Daoy (cell line): Measurements from ENCODE around the gene BCAR3. TPM values are rescaled to one million over a fixed set of nuclear protein-coding genes. Genes with fewer than 3 reads are reported as not detected.
"Not testable (repeated sequence)": the region's sequence is repeated elsewhere in the genome, so short reads cannot be mapped to it uniquely, and the experiment has no call there.

Experiments
- DNase-seq: peaks from one replicate; pipeline ENCODE4 v3.0.0-alpha.2; 2015; ENCODE audit warnings: low read depth
- total RNA-seq: library from RNA; depleted of rRNA; stranded (reverse); fragments of >200 nt; shearing (Covaris generic); gene quantifications from 2 replicates; pipeline ENCODE4 v1.2.3, GENCODE V29; 2014

Gene BCAR3
- total RNA-seq, 1 experiment from 2014 or later, result 70.5 TPM

DNA sequence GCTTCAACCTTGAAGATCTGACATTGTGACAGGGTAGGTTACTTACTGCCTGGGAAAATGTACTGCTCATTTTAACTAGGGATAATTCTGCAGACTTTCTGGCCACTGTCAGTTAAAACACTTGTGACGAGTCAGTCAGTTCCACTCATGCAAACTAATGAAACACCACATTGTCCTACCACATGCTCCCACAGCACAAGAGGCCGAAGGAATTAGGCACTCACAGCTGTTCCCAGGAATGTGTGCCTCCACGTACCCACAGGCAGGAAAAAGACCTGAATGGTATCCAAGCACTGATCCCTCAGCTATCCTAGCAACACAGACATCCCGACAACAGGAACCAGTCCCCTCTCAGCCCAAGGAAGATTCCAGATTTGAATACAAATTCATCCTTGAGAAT is 12.3 kb downstream of the BCAR3 start:
- no peak for DNase-seq

DNA sequence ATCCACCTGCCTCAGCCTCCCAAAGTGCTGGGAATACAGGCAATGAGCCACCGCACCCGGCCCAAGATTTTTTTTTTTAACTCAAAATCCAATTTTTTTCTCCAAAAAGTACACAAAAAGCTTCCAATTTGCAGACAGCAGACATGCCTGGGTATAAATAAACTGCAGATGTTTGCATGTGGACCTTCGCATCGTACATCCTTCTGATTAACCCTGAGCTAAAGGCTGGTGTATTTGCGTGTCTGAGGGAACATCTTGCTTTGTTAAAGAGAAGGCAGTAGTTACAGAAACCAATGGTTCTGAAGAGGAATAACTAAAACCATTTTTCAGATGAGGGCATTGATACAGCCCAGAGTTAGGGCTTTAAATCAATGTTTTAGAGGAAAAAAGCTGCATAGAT is 12.7 kb downstream of the BCAR3 start:
- no peak for DNase-seq

- DNase-seq, result no peak
Observed at GRCh38 chr1:93668121-93668520, 13.5 kb downstream of the BCAR3 start.

DNA sequence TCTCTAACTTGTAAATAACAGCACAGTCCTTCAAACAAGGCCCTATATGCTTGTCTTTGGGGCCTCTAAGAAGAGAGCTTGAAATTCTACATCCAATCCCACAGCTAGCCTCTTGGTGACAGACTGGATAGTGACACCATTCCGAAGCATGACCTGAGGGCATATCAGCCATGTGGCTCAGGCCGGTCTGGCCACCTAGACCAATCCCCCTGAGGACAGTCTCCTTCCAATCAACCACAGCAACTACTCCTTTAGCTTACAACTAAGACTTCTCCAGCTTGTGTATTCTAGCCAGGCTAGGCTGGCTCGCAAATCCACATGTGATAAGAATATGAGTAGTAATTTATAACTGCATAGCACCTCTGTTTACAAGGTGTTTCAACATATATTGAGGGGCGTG is 14.0 kb downstream of the BCAR3 start:
- DNase-seq, result no peak

DNA sequence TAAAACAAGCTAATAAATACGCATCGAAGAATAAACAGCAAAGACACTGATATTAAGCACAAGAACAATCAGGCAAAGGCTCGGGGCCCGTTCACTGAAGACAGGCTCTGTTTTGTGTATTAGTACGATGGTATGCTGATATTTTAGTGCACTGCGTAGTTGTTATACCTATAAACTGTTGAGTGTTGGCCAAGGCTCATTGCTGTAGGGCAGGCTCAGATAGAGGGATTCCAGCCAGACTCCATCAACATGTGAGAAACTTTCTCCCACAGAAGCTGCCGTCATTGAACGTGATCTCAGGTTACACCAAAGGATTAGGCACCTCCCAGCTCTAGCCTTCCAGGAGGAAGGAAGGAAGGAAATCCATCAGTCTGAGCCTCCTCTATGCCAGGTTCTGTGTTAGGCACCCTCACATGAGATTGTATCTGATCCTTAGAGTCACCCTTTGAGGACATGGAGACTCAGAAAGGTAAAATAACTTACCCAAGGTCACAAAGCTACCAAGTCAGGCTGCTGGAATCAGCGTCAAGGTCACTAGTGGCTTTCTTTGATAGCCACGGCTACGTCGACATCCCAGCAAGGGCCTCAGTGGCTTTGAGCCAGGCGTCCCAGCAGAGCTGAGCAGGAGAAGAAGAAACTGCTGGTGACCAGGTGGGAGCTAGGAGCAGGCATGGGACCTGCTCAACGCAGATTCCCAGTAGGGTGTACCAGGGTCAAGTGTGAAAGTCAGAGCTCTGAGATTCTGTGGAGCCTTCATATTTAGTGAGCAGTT is 14.8 kb downstream of the BCAR3 start:
- DNase-seq, result peak; percentile 77

DNA sequence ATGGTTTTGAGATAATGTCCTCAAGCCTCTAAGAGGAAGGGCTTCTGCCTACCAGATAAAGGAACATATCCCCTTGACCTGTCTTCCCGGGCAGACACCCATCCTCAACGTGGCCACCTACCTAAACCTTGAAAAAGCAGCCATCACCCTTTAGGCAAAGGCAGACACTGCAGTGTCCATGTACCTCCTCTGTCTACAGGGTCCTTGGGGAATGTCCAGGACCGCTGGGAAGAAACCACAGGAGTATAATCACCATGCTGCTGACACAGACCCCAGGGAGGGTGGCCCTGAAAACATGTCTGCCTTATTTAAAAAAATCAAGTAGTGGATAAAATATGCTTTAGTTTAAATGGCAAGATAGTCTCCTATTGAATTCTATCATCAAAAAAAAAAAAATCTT is 16.6 kb downstream of the BCAR3 start:
- peak; percentile 66 for DNase-seq

DNA sequence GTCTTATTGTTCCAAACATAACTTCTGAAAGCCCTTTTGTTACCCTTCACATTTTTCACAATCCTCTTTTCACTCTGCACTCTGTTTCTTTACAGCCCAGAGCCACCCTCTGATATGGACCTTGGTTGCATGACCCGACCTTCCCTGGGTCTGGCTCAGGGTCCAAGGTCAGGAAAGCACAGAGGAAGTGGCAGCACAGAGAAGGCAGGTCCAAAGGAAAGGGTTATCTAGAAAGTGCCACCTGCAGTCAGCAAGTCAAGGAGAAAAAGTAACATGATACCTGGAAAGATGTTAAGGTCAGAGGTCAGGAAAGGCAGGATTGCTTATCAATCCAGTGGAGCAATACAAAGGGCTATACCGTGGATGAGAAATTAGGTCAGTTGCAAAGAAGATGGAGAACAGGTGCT is 18.4 kb downstream of the BCAR3 start:
- no peak for DNase-seq

- peak; percentile 47 for DNase-seq
Observed at GRCh38 chr1:93662481-93663207, 19.0 kb downstream of the BCAR3 start.

DNA sequence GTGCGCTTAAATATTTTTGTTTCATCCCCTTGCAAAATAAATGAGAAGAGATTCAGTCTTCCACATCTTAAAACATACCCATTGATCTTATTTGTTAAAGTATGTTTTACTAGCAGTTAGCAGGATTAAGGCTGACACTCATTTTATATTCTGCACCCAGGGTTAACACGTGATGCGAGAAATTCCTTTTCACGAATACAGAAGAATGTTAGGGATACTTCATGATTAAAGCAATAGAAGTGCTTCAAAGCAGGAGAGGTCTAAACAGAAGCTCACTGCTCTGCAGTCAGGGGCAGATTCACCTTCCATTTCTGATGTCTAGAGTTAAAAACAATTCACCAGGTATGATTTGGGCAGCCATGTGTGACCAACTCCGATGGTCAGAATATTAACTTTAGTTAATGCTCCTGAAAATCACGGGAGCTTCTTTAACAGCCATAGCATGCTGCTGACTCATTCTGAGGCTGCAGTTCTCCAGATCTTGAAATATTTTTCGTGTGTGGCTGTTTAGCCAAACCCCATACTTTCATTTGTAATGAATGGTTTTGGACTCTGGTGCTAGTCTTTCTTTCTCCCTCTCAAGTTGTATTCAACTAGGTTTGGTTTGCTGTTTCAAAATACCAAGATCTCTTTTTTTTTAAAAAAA is 19.7 kb downstream of the BCAR3 start:
- DNase-seq, result peak; percentile 74

DNA sequence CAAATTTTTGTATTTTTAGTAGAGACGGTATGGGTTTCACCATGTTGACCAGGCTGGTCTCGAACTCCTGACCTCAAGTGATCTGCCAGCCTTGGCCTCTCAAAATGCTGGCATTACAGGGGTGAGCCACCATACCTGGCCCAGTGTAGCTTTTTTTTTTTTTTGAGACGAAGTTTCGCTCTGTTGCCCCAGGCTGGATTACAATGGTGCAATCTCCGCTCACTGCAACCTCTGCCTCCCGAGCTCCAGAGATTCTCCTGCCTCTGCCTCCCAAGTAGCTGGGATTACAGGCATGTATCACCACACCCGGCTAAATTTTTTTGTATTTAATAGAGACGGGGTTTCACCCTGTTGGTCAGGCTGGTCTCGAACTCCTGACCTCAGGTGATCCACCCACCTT is 20.3 kb downstream of the BCAR3 start:
- DNase-seq, result not testable (repeated sequence)

- no peak for DNase-seq
Observed at GRCh38 chr1:93659822-93660503, 21.7 kb downstream of the BCAR3 start.

DNA sequence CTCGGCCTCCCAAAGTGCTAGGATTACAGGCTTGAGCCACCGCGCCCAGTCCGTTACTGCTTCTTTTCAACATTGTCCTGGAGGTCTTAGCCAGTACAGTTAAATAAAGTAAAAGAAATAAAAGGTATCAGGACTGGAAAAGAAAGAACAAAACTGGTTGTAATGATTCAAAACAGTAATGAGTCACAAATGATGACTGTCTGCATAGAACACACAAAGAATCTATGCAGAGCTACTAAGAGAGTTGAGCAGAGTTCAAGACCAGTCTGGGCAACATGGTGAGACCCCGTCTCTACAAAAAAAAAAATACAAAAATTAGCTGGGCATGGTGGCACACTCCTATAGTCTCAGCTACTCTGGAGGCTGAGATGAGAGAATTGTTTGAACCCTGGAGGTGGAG is 23.4 kb downstream of the BCAR3 start:
- no peak for DNase-seq

GRCh38 chr1:93656491-93656890 is 25.1 kb downstream of the BCAR3 start:
- DNase-seq, result no peak

DNA sequence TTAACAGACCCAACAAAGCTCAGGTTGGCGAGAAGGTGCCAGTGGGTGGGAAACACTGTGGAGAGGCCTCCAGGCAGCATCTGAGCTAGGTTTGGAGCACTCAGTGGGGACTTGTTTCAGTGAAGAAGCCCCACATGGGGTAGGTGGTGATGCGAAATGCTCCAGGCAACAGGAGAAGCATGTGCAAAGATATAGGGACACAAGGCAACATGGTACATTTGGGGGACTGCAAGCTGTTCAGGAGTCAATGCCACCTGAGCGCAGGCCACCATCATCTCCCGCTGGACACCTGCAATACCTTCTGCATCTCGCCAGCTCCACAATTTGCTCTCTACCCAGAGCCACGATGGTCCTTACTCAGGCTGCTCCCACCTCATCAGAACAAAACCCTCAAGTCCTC is 28.0 kb downstream of the BCAR3 start:
- no peak for DNase-seq

DNA sequence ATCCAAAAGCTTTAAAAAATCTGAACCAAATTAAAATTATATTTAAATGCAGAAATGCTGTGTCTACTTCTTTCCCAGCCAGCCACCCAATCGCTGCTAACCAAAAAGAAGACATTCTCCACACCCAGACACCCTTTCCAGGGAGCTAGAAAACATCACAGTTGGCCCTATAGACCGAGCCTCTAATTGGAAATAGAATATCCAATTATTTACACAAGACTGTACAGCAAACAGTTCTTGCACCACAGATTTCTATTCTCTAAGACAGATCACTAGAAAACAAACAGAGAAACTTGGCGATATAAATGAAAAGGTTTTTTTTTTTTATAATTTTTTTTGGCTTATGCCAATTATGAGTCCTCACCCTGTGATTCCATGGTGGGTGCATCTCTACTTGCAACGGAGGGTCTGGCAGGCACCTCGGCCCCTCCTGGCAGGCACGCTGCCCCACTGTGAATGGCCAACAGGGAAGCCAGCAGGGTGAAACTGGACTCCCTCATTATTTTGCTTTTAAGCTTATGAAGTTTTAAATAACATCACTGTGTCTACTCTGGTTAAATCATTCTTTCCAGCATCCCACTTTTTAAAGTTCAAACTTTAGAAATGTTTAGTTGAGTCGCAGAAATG is 29.2 kb downstream of the BCAR3 start:
- no peak for DNase-seq

DNA sequence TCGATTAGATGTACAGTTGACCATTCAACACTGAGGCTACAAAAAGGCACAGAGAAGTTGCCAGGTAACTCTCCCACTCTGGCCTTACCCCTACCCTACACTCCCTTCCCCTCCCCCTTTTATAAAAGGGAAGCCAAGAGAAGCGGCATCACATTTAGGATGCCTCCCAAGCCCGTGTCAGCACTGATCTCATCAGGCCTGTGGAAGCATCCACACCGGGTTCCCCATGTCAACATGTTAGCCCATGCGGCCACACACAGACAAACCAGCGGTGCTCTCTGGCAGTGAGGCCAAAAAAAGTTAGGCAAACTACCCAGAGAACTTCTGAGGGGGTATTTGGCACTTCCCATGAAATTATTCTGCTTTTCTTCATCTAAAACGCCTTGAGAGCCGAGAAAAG is 29.9 kb downstream of the BCAR3 start:
- DNase-seq, result no peak

GRCh38 chr1:93650159-93650558 is 31.5 kb downstream of the BCAR3 start:
- DNase-seq, result not testable (repeated sequence)

- no peak for DNase-seq
Observed at GRCh38 chr1:93649231-93649630, 32.4 kb downstream of the BCAR3 start.

DNA sequence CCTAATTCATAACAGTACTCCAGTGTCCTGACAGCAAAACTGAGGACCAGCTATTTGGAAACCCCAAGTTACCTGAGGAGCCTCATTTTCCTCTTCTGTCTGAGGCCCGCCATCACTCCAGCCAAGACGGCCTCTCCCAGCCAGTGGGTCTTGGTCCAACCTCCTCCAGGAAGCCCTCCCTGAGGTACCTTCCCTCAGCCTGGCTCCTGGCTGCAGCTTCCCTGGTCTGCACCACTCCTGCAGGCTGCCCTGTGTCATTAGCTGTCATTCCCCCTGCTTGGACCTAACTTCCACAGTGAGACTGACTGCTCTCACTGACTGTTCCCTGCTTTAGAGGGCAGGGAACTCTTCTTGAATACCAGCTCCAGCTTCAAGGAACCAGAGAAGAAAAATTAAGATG is 33.0 kb downstream of the BCAR3 start:
- DNase-seq, result no peak

DNA sequence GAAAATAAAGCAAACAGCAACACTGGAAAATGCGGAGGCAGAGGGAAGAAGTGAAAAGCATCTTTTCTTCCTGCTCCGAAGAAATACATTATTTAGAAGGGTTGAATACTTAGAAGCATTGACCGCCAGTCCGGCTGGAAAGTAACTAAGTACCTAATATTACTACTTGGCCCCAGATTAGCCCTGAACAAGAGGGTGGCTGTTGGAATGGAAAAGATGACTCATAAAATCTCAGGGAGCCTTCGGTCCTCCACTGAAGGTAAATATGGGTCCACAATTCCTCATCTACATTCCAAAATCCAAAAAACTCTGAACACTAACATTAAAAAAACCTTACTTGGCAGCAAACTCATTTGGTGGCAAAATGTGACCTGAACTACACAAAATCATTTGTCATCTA is 40.1 kb downstream of the BCAR3 start:
- DNase-seq, result no peak

DNA sequence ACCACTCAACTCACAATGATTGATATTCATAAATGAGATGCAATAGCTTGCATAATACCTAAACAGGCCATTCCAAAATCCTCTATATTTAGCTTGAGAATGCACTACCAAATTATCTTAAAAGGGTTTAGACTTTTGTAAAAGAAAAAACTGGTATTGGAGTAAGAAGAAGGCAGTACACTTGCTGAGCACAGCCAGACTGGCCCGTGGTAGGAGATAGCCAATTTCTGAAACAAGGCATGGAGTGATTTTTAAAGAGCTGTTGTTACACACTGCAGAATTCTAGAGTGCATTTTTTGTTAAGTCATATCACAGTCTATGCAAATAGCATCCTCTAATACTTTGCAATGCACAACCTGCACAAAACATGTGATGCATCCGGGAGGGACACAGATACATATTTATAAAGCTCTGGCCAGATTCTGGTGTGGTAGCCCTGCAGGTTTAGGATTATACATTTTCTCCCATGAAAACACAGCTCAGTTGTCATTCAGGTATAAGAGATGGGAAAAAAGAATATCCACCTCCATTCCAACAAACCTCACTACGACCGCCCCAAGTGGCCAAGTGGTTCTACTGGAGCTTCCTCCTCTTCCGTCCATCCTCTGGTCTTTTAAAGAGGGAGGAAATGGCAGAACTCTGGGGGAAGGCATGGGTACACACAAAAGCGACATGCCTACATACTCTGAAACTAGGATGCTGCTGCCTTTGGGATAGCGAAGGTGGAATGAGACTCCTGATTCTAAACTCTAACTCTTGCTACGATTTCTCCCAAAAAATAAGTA is 40.8 kb downstream of the BCAR3 start:
- DNase-seq, result no peak
